GM21367 (cell line): ENCODE measurements around the gene WIF1.

ENCODE experiments used
- ATAC-seq: cut with Tn5 transposase; IDR thresholded peaks from one replicate; pipeline ENCODE4 v1.9.1; 2021; ENCODE audit not compliant: unreplicated experiment

Gene WIF1

GRCh38 chr12:65039301-65039700 lies 81.8 kb downstream of the WIF1 start:
- ATAC-seq: no peak

- no peak for ATAC-seq
Observed at GRCh38 chr12:65025136-65025535, 96.0 kb downstream of the WIF1 start.

GRCh38 chr12:65023485-65023884 lies 97.6 kb downstream of the WIF1 start:
- no peak for ATAC-seq

- no peak for ATAC-seq
Observed at GRCh38 chr12:65022960-65023359, 98.1 kb downstream of the WIF1 start.

- no peak for ATAC-seq
Observed at GRCh38 chr12:65022421-65022820, 98.7 kb downstream of the WIF1 start.

GRCh38 chr12:65019696-65020234 lies 101.3 kb downstream of the WIF1 start:
- ATAC-seq: no peak

- ATAC-seq: no peak
Observed at GRCh38 chr12:65016881-65017650, 104.0 kb downstream of the WIF1 start.

- ATAC-seq: no peak
Observed at GRCh38 chr12:65015850-65016249, 105.3 kb downstream of the WIF1 start.

GRCh38 chr12:65014504-65015271 lies 106.4 kb downstream of the WIF1 start:
- no peak for ATAC-seq

GRCh38 chr12:65010437-65010836 lies 110.7 kb downstream of the WIF1 start:
- no peak for ATAC-seq

- ATAC-seq: no peak
Observed at GRCh38 chr12:65005716-65006115, 115.4 kb downstream of the WIF1 start.

- no peak for ATAC-seq
Observed at GRCh38 chr12:65004270-65004669, 116.8 kb downstream of the WIF1 start.
